Mammary epithelial cell (primary cell): ENCODE measurements around the gene PDGFRA.

Source experiments
- EZH2 ChIP-seq: IDR thresholded peaks from 2 replicates; pipeline ENCODE4 v1.6.1; 2012; ENCODE audit warnings: low read length, inconsistent platforms, borderline replicate concordance
- TF ChIP-seq, protein P1 (sequence below), 2 donors: IDR thresholded peaks in 1 of 2; conservative IDR thresholded peaks in 1 of 2; 2 replicates each; pipeline ENCODE4 v1.5.1; 2011 to 2012; ENCODE audit warnings: inconsistent platforms in 2 of 2, low read length in 2 of 2, mild to moderate bottlenecking in 2 of 2, control low read depth in 1 of 2, low read depth in 1 of 2; ENCODE audit not compliant: insufficient read depth in 1 of 2; ENCODE audit errors: extremely low read depth in 1 of 2

DNA sequence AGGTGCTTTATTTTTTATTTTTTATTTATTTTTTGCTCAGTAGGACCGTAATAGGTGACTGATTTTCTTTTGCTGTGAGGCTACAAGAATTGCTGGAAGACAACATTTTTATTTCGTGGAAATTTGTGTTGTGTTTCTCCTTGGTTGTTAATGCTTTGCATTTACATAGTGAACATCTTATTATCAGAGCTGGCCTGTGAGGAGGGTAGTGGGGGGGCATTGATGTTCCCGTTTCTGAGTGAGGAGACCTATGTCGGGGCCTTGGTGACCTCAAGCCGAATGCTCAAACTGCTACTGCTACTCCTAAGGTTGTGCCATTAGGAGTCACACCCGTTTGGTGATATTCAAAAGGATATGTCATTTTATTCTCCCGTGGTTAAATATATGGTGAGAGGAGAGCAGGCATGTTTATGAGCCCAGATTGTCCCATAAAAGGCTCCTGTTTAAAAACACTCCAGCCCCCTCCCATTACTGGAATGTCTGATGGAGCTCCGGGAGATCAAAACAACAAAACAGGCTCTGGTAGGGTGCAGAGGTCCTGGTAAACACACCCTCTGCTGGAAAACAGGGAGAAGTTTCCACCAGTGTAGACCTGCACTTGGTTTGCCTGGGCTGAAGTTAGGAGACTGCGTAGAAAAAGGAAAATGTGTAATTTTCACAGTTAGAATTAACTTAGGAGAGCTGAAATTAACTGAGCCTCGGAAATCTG is 5.6 kb downstream of the PDGFRA start:
- TF ChIP-seq, protein P1, sequence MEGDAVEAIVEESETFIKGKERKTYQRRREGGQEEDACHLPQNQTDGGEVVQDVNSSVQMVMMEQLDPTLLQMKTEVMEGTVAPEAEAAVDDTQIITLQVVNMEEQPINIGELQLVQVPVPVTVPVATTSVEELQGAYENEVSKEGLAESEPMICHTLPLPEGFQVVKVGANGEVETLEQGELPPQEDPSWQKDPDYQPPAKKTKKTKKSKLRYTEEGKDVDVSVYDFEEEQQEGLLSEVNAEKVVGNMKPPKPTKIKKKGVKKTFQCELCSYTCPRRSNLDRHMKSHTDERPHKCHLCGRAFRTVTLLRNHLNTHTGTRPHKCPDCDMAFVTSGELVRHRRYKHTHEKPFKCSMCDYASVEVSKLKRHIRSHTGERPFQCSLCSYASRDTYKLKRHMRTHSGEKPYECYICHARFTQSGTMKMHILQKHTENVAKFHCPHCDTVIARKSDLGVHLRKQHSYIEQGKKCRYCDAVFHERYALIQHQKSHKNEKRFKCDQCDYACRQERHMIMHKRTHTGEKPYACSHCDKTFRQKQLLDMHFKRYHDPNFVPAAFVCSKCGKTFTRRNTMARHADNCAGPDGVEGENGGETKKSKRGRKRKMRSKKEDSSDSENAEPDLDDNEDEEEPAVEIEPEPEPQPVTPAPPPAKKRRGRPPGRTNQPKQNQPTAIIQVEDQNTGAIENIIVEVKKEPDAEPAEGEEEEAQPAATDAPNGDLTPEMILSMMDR (conservative IDR thresholded peaks at IDR 0.05 in 1 of 2, IDR thresholded peaks at IDR 0.05 in 1 of 2; ENCODE audit: extremely low read depth in 1 of 2, insufficient read depth in 1 of 2, low read depth in 1 of 2, low read length in 2 of 2) = no peak
- no peak for TF ChIP-seq EZH2
